Stimulated activated naive B cell treated with anti-CD40 and anti-IgM and Interleukin-4, amounts not matched to agents 10 μg/mL and 1 μg/mL and 100 μg/mL, for 72 hours (primary cell): Measurements from ENCODE around the gene HOXD12.

Experiments used
- ATAC-seq, 2 donors: fragments of 150-1000 bp; cut with Tn5 transposase; replicated peaks; 2 replicates each; pipeline ENCODE4 v1.10.0; 2021; ENCODE audit warnings: moderate library complexity in 1 of 2
- DNase-seq: peaks from one replicate; pipeline ENCODE4 v3.0.0; 2021
- H3K27ac Mint-ChIP-seq: one replicate; pipeline ENCODE4 v1.8.0; 2022; ENCODE audit warnings: mild to moderate bottlenecking, mixed read lengths
- H3K27me3 Mint-ChIP-seq, 2 donors: one replicate each; pipeline ENCODE4 v1.8.0; 2022; ENCODE audit warnings: mixed read lengths in 2 of 2
- H3K36me3 Mint-ChIP-seq, 2 donors: one replicate each; pipeline ENCODE4 v1.8.0; 2022; ENCODE audit warnings: mixed read lengths in 2 of 2, mild to moderate bottlenecking in 1 of 2
- H3K4me1 Mint-ChIP-seq, 2 donors: one replicate each; pipeline ENCODE4 v1.8.0; 2022; ENCODE audit warnings: mixed read lengths in 2 of 2, mild to moderate bottlenecking in 1 of 2
- H3K4me3 Mint-ChIP-seq, 2 donors: one replicate each; pipeline ENCODE4 v1.8.0; 2022; ENCODE audit warnings: mild to moderate bottlenecking in 2 of 2, mixed read lengths in 2 of 2, moderate library complexity in 1 of 2
- H3K9me3 Mint-ChIP-seq, 2 donors: one replicate each; pipeline ENCODE4 v1.8.0; 2022; ENCODE audit warnings: mixed read lengths in 2 of 2, mild to moderate bottlenecking in 1 of 2

Gene HOXD12

GRCh38 chr2:176076796-176077195 lies 22.8 kb upstream of the HOXD12 start:
- peaks cover 10 to 16% of the 10 kb centered on the region in 2 donors for H3K9me3 Mint-ChIP-seq
- H3K4me3 Mint-ChIP-seq, result peak overlapping the region in 1 of 2 donors; percentile 15
- peaks cover 6 to 10% of the 10 kb centered on the region in 2 donors for H3K36me3 Mint-ChIP-seq
- DNase-seq (no peak), ATAC-seq (no peak)
- H3K27me3 Mint-ChIP-seq, result peaks cover 67 to 75% of the 10 kb centered on the region in 2 donors
- peaks cover 6 to 9% of the 10 kb centered on the region in 2 donors for H3K4me1 Mint-ChIP-seq
- H3K27ac Mint-ChIP-seq, result no peak overlapping the region

DNA sequence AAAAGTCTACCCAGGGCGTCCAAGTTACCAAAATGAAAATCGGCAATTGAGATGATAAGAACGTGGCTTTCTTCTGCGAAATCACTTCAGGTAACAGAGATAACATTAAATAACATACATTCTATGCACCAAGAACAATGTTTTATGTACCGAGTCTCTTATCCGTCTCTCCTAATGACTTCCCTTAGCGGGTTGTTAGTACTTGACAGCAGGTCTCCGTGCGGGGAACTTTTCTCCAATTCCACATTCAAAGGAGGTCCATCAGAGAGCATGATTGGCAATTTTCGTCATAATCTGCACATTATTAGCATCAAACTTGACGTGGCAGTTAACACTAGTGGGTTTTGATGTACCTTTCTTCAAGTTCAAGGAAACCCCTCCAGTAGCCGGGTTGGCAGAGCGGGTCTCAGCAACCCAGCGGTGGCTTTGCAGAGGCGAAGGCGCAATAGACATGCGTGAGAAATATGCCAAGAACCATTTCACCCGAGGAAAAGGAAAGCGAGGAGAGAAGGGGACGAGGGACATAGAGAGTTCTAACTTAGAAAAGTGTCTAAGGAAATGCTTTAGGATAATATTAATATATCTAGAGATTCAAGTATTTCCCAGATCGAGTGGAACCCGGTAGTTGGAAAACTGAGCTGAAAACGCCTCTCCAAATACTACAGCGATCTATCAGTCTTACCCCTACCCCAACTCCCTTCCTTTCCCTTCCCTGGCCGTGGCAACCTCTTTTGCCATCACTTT lies 20.9 kb upstream of the HOXD12 start:
- peak overlapping the region; percentile 41 to 72 for H3K4me3 Mint-ChIP-seq
- H3K36me3 Mint-ChIP-seq, result peaks cover 9 to 12% of the 10 kb centered on the region in 2 donors
- DNase-seq (no peak), ATAC-seq (no peak)
- peaks cover 13 to 16% of the 10 kb centered on the region in 2 donors for H3K9me3 Mint-ChIP-seq
- H3K4me1 Mint-ChIP-seq, result peaks cover 8 to 15% of the 10 kb centered on the region in 2 donors
- H3K27ac Mint-ChIP-seq, result peak overlapping the region; percentile 97
- H3K27me3 Mint-ChIP-seq, result peaks cover 65 to 71% of the 10 kb centered on the region in 2 donors

- Mint-ChIP-seq H3K36me3 (peaks cover 10 to 12% of the 10 kb centered on the region in 2 donors), H3K27me3 (peaks cover 67 to 75% of the 10 kb centered on the region in 2 donors), H3K9me3 (peaks cover 13 to 16% of the 10 kb centered on the region in 2 donors), H3K4me3 (peak overlapping the region; percentile 41 to 72), H3K27ac (peak overlapping the region; percentile 97), H3K4me1 (peaks cover 8 to 15% of the 10 kb centered on the region in 2 donors)
- DNase-seq, result no peak
- no peak for ATAC-seq
These were observed 20.2 kb upstream of the HOXD12 start for GRCh38 chr2:176079285-176079830.

- H3K36me3 Mint-ChIP-seq, result peaks cover 12 to 14% of the 10 kb centered on the region in 2 donors
- H3K27me3 Mint-ChIP-seq, result peaks cover 67 to 75% of the 10 kb centered on the region in 2 donors
- no peak for ATAC-seq
- peak overlapping the region; percentile 41 to 72 for H3K4me3 Mint-ChIP-seq
- peaks cover 13 to 16% of the 10 kb centered on the region in 2 donors for H3K9me3 Mint-ChIP-seq
- no peak for DNase-seq
- peaks cover 8 to 15% of the 10 kb centered on the region in 2 donors for H3K4me1 Mint-ChIP-seq
- peak overlapping the region; percentile 97 for H3K27ac Mint-ChIP-seq
These were observed 19.6 kb upstream of the HOXD12 start for GRCh38 chr2:176079831-176080539.

DNA sequence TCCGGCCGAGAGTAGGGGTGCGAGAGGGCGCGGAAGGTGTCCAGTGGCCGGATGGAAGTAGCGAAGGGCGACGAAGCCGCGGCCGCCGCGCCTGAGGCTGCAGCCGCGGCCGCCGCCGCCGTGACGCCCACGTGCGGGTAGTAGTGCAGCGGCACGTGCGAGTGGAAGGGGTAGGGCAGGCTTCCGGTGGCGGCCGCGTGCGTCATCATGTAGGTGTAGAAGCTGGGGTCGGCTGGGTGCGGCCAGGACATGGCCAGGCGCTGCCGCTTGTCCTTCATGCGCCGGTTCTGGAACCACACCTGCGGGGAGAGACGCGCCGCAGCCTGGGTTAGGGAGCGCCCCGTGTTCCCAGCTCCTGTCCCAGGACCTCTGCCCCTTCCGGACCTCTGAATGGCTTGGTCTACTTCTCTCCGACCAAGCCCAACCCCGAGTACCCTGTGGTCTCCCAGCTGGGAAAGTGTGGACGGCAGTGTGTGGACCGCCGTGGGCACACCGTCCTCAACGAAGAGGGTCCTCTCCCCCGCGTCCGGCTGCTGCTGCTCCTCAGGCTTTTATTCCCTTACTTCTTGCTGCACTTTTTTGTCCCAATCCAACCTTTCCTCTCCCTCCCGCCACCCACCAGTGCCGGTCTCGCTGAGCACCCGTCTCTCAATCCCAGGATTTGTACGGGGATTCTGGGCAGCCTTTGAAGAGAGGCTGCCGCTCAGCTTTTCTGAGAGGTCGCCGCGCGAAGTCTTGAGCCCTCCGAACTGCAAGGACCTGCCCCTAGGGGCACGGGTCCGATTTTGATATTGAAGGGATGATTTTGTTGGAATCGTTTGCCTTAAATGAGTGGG lies 18.8 kb upstream of the HOXD12 start:
- H3K9me3 Mint-ChIP-seq, result peaks cover 13 to 15% of the 10 kb centered on the region in 2 donors
- H3K4me1 Mint-ChIP-seq, result peaks cover 9 to 15% of the 10 kb centered on the region in 2 donors
- ATAC-seq (no peak), DNase-seq (no peak)
- H3K27ac Mint-ChIP-seq, result peak overlapping the region; percentile 65
- peaks cover 65 to 74% of the 10 kb centered on the region in 2 donors for H3K27me3 Mint-ChIP-seq
- H3K4me3 Mint-ChIP-seq, result peak overlapping the region in 1 of 2 donors; percentile 22
- H3K36me3 Mint-ChIP-seq, result peaks cover 11 to 17% of the 10 kb centered on the region in 2 donors

DNA sequence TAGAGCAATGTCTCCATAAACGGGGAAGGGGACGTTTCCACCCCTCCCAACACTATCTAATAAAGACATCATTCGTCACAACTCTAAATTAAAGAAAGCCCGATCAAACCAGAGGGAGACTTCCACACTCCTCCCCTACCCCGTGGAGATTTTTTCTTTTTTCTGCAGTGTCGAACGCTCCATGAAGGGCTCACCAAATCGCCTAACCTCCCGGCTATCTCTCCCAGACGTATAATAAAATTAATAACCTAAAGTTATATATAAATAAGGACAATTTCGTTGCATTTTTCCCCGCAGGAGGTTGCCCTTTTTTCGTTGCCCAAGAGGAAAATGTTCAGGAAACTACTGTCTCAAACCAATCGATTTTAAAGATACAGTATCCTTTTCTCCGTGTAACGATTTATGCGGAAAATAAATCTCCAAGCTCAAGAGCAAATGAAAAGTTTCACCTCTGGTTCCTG lies 18.2 kb upstream of the HOXD12 start:
- peak overlapping the region in 1 of 2 donors; percentile 30 for H3K4me3 Mint-ChIP-seq

DNA sequence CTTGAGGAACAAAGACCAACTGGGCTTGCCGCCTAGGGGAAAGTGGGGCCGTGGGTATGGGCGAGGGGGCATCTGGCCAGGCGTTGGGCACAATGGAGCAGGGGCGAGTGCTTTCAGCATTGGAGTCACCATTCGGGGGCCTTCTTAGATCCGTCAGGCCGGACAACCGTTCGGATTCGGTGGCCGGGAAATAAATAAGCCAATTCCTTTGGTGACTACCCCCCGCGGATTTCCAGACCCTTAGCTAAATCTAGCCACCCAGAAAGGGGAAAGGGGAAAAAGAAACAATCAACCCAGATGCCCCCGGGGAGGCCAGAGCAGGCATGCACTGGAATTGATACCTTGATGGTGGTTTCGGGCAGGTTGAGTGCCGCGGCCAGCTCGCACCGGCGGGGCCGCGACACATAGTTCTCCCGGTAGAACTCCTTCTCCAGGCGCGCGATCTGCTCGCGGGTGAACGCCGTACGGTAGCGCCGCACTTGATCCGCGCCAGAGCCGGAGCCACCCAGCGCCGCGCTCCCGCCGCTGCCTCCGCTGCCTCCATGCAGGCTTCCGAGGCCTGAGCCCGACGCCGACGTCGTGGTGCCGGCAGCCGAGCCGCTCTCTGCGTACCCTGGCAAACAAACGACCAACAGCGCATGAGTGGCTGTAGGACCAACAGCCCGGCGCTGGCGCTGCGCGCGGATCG lies 17.6 kb upstream of the HOXD12 start:
- Mint-ChIP-seq H3K4me1 (peaks cover 9 to 15% of the 10 kb centered on the region in 2 donors), H3K27me3 (peaks cover 67 to 75% of the 10 kb centered on the region in 2 donors), H3K4me3 (peak overlapping the region; percentile 13 to 30), H3K9me3 (peaks cover 6 to 12% of the 10 kb centered on the region in 2 donors), H3K27ac (peak overlapping the region; percentile 86), H3K36me3 (peaks cover 10 to 17% of the 10 kb centered on the region in 2 donors)
- DNase-seq (no peak), ATAC-seq (no peak)

More for the DNA sequence above, 18.2 kb upstream of the HOXD12 start:
- ATAC-seq, result no peak
- Mint-ChIP-seq H3K27ac (peak overlapping the region; percentile 65), H3K4me1 (peaks cover 9 to 15% of the 10 kb centered on the region in 2 donors), H3K27me3 (peaks cover 65 to 74% of the 10 kb centered on the region in 2 donors), H3K36me3 (peaks cover 10 to 17% of the 10 kb centered on the region in 2 donors), H3K9me3 (peaks cover 9 to 13% of the 10 kb centered on the region in 2 donors)
- no peak for DNase-seq

DNA sequence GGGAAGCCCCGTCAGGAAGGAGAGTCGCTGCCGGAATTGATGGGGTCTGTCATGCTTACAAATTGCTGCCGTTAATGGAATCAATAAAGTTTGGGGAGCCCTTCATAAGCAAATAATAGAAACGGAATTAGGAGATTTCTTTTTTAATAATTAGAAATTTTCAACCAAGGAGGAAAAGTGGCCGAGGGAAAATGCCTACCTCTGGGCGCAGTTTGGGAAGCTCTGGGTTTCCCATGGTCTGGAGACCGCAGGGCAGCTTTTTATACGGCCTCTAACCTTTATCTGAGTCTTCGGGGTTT lies 17.1 kb upstream of the HOXD12 start:
- ATAC-seq, result no peak
- DNase-seq, result no peak
- peaks cover 72 to 79% of the 10 kb centered on the region in 2 donors for H3K27me3 Mint-ChIP-seq
- peaks cover 6 to 13% of the 10 kb centered on the region in 2 donors for H3K9me3 Mint-ChIP-seq
- H3K27ac Mint-ChIP-seq, result peak overlapping the region; percentile 90
- peak overlapping the region in 1 of 2 donors; percentile 13 for H3K4me3 Mint-ChIP-seq
- H3K4me1 Mint-ChIP-seq, result peaks cover 9 to 15% of the 10 kb centered on the region in 2 donors
- peaks cover 10 to 17% of the 10 kb centered on the region in 2 donors for H3K36me3 Mint-ChIP-seq

DNA sequence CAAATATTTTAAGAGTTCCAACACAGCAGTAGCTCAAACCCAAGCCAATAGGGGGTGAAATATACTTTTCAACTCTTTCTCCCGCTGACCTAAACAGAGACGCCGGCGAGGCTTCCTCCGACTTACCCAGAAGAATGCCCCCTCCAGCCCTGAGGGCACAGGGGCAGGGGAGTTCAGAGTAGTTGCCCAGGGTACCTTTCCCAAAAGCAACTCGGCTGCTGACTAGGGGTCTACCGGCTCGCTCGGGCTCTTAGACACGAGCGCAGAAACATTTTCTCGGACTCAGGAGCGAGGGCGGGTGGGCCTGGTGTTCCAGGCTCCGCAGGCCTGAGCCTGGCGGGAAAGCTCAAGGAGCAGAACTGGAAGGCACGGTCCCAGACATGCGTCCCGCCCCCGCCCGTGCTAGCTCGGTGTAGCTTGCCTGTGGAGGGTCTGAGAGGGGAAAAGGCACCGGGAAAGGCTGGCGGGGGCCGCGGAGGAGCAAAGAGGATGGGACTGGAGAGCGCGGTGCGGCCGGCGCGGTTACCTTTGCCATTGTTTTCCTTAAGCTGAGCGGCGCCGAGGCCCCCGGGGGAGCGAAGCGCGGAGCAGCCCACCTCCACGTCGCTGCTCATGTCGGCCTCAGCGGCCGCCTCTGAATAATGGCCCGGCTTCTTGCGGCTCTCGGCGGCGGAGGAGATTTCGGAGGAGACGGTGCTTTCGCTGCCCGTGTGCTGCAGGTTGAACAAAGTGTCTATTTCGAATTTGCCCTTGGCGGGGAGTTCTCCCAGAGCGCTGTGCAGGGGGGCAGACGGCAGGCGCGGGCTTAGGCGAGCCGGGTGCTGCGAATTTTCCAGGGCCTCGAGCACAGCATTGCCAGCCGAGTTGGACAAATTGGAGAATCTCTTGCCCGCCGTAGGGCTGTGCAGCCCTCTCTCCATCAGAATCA lies 16.5 kb upstream of the HOXD12 start:
- Mint-ChIP-seq H3K9me3 (peaks cover 6 to 13% of the 10 kb centered on the region in 2 donors), H3K4me1 (peaks cover 9 to 17% of the 10 kb centered on the region in 2 donors), H3K27ac (peak overlapping the region; percentile 90), H3K36me3 (peaks cover 10 to 17% of the 10 kb centered on the region in 2 donors), H3K27me3 (peaks cover 76 to 85% of the 10 kb centered on the region in 2 donors), H3K4me3 (peak overlapping the region; percentile 36 to 37)
- DNase-seq (no peak), ATAC-seq (no peak)

DNA sequence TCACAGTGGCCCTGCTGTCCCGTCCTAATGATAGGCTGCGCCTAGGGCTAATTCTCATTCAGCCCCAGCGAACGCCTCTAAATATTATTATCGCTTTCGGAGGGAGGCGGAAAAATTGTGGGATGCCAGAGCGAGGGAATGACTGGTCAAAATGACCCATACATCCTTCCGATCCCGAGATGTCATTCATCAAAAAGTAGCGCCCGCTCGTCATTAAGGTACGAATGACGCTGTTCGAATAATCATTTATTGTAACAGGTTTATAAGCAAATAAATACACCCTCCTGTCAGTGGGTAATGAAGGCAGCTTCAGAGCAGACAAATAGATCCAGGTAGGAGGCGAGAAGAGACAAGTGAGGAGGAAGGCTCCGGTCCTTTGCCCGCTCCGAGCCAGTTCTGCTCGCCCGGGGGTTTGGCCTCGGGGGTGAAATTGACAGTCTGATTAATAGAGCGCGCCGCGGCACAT lies 15.8 kb upstream of the HOXD12 start, which contains the start of gene EVX2:
EVX2 (minus strand) TSS at position 167 of the 466 bp plus-strand sequence. CDS start 186 bp downstream, outside the sequence.
- H3K27ac Mint-ChIP-seq, result peak within 1 kb of the TSS; percentile 90
- H3K9me3 Mint-ChIP-seq, result peaks cover 6 to 11% of the 10 kb centered on the region in 2 donors
- peak within 1 kb of the TSS; percentile 37 to 56 for H3K4me3 Mint-ChIP-seq

DNA sequence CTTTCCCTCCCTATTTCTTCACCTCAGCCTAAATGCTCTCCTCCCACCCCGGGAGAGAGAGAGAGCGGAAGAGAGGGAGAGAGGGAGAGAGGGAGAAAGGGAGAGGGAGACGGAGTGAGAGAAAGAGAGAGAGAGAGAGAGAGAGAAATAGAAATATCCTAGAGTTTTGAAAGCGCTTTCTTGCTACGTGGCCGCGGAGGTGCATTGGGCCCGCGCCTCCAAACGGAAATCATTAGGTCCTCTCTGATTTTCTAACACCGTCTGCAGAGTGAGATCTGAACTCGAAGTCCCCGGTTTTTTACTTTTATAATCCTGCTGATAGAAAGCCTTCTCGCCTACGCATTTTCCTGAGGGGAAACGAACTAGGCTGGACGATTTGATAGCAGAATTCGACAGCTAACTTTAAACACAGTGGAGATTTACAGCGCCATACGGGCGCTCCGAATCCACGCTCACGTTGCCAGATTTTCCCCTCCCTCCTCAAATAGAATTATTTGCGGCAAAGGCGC lies 14.9 kb upstream of the HOXD12 start:
- DNase-seq (no peak), ATAC-seq (no peak)
- peaks cover 3 to 14% of the 10 kb centered on the region in 2 donors for H3K4me1 Mint-ChIP-seq
- peaks cover under 1 to 7% of the 10 kb centered on the region in 2 donors for H3K9me3 Mint-ChIP-seq
- peak overlapping the region; percentile 90 for H3K27ac Mint-ChIP-seq
- H3K27me3 Mint-ChIP-seq, result peaks cover 73 to 83% of the 10 kb centered on the region in 2 donors
- H3K36me3 Mint-ChIP-seq, result peaks cover 9 to 12% of the 10 kb centered on the region in 2 donors
- peak overlapping the region; percentile 12 to 56 for H3K4me3 Mint-ChIP-seq

More for the DNA sequence above, 15.8 kb upstream of the HOXD12 start, which contains the start of gene EVX2:
- Mint-ChIP-seq H3K36me3 (peaks cover 10 to 17% of the 10 kb centered on the region in 2 donors), H3K27me3 (peaks cover 73 to 84% of the 10 kb centered on the region in 2 donors), H3K4me1 (peaks cover 9 to 22% of the 10 kb centered on the region in 2 donors)
- no peak for DNase-seq
- no peak for ATAC-seq
